Progenitor cell of endocrine pancreas (in vitro differentiated cells): ENCODE results near the gene PTGR2. TPM values are rescaled to one million over a fixed set of nuclear protein-coding genes. Genes with fewer than 3 reads are reported as not detected.

Experiments used
- DNase-seq: peaks from one replicate; pipeline ENCODE4 v3.0.0; 2021; ENCODE audit warnings: low spot score; ENCODE audit not compliant: unreplicated experiment
- H3K27ac Mint-ChIP-seq: 2 replicates; pipeline ENCODE4 v1.8.0; 2021; ENCODE audit warnings: mild to moderate bottlenecking, moderate library complexity, mixed read lengths
- H3K27me3 Mint-ChIP-seq: 2 replicates; pipeline ENCODE4 v1.8.0; 2021; ENCODE audit warnings: mixed read lengths
- H3K36me3 Mint-ChIP-seq: 2 replicates; pipeline ENCODE4 v1.8.0; 2022; ENCODE audit warnings: mixed read lengths; ENCODE audit not compliant: insufficient read depth
- H3K4me1 Mint-ChIP-seq: 2 replicates; pipeline ENCODE4 v1.8.0; 2021; ENCODE audit warnings: low read depth, mixed read lengths
- H3K4me3 Mint-ChIP-seq: 2 replicates; pipeline ENCODE4 v1.8.0; 2021; ENCODE audit warnings: low read depth, mild to moderate bottlenecking, moderate library complexity, mixed read lengths
- H3K9me3 Mint-ChIP-seq: 2 replicates; pipeline ENCODE4 v1.8.0; 2021; ENCODE audit warnings: low read depth, mixed read lengths
- CTCF ChIP-seq: fragments of 200-600 bp; sonication (generic); IDR thresholded peaks from one replicate; pipeline ENCODE4 v1.5.0; 2021; ENCODE audit warnings: antibody characterized with exemption, mild to moderate bottlenecking; ENCODE audit not compliant: unreplicated experiment
- total RNA-seq: library from RNA; stranded (reverse); gene quantifications from 2 replicates; pipeline ENCODE4 v1.2.1, GENCODE V29; 2021

PTGR2 gene
- total RNA-seq, 1 donor from 2014 or later = 11.0 TPM

GRCh38 chr14:73817020-73817655 lies 34.5 kb upstream of the PTGR2 start:
- no peaks in the 10 kb centered on the region for H3K27me3 Mint-ChIP-seq
- TF ChIP-seq CTCF = no peak
- H3K36me3 Mint-ChIP-seq = no peaks in the 10 kb centered on the region
- no peak for DNase-seq
- H3K4me3 Mint-ChIP-seq = no peak overlapping the region
- H3K4me1 Mint-ChIP-seq = peaks cover 3% of the 10 kb centered on the region
- no peak overlapping the region for H3K27ac Mint-ChIP-seq
- no peaks in the 10 kb centered on the region for H3K9me3 Mint-ChIP-seq

- Mint-ChIP-seq H3K27ac (no peak overlapping the region), H3K4me3 (no peak overlapping the region), H3K4me1 (peaks cover 3% of the 10 kb centered on the region), H3K27me3 (peaks cover 3% of the 10 kb centered on the region), H3K36me3 (no peaks in the 10 kb centered on the region), H3K9me3 (no peaks in the 10 kb centered on the region)
- DNase-seq = no peak
- no peak for TF ChIP-seq CTCF
Observed at GRCh38 chr14:73818821-73819220, 32.8 kb upstream of the PTGR2 start.

DNA sequence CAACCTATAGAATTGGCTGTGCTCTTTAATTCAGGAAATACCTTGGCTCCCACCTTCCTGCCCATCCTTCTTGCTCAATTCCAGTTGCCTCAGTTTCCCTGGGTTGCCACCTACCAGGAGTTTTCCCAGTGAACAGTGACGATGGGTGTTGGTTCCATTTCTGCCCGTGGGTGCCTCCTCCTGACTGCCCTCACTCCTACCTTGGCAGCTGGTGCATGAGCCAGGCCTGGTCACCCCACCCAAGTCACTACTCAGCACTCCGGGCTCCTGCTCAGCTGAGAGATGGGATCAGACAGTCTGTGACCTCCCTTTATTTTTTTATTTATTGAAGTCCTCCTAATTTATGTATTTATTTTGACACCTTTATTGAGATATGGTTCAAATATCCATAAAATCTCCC lies 31.0 kb upstream of the PTGR2 start:
- no peak overlapping the region for H3K27ac Mint-ChIP-seq
- H3K27me3 Mint-ChIP-seq = peaks cover 3% of the 10 kb centered on the region
- H3K4me1 Mint-ChIP-seq = peaks cover 3% of the 10 kb centered on the region
- H3K36me3 Mint-ChIP-seq = no peaks in the 10 kb centered on the region
- TF ChIP-seq CTCF = no peak
- no peak for DNase-seq
- no peaks in the 10 kb centered on the region for H3K9me3 Mint-ChIP-seq
- H3K4me3 Mint-ChIP-seq = no peak overlapping the region

GRCh38 chr14:73823339-73823885 lies 28.2 kb upstream of the PTGR2 start:
- Mint-ChIP-seq H3K36me3 (no peaks in the 10 kb centered on the region), H3K4me1 (no peaks in the 10 kb centered on the region), H3K9me3 (no peaks in the 10 kb centered on the region), H3K27ac (no peak overlapping the region), H3K27me3 (peaks cover 3% of the 10 kb centered on the region), H3K4me3 (no peak overlapping the region)
- TF ChIP-seq CTCF = no peak
- DNase-seq = no peak

- Mint-ChIP-seq H3K4me3 (no peak overlapping the region), H3K27me3 (peaks cover 3% of the 10 kb centered on the region), H3K27ac (peak overlapping the region; percentile 60), H3K9me3 (no peaks in the 10 kb centered on the region), H3K4me1 (no peaks in the 10 kb centered on the region), H3K36me3 (no peaks in the 10 kb centered on the region)
- DNase-seq = no peak
- no peak for TF ChIP-seq CTCF
Observed at GRCh38 chr14:73824127-73824526, 27.5 kb upstream of the PTGR2 start.
